Duodenal mucosa (tissue), 2 donors: ENCODE data around the gene SRGAP1.
"Not testable (repeated sequence)": the region's sequence is repeated elsewhere in the genome, so short reads cannot be mapped to it uniquely, and the experiment has no call there.

Experiments used
- H3K27ac ChIP-seq: one replicate; pipeline ENCODE4 v1.7.0; 2013; ENCODE audit warnings: low read depth, low read length
- H3K27me3 ChIP-seq, 2 donors: one replicate each; pipeline ENCODE4 v1.7.0; 2013; ENCODE audit warnings: low read length in 2 of 2, control low read depth in 1 of 2; ENCODE audit not compliant: insufficient read depth in 2 of 2, control insufficient read depth in 1 of 2
- H3K36me3 ChIP-seq, 2 donors: one replicate each; pipeline ENCODE4 v1.7.0; 2013; ENCODE audit warnings: low read length in 2 of 2, control low read depth in 1 of 2; ENCODE audit not compliant: insufficient read depth in 2 of 2, control insufficient read depth in 1 of 2
- H3K4me1 ChIP-seq, 2 donors: one replicate each; pipeline ENCODE4 v1.7.0; 2013; ENCODE audit warnings: low read length in 2 of 2, control low read depth in 1 of 2; ENCODE audit not compliant: insufficient read depth in 2 of 2, control insufficient read depth in 1 of 2
- H3K4me3 ChIP-seq, 2 donors: one replicate each; pipeline ENCODE4 v1.7.0; 2013; ENCODE audit warnings: low read length in 2 of 2, low read depth in 1 of 2
- H3K9ac ChIP-seq, 2 donors: one replicate each; pipeline ENCODE4 v1.7.0; 2013; ENCODE audit warnings: low read length in 2 of 2, low read depth in 1 of 2
- H3K9me3 ChIP-seq, 2 donors: one replicate each; pipeline ENCODE4 v1.7.0; 2013; ENCODE audit warnings: low read length in 2 of 2, control low read depth in 1 of 2; ENCODE audit not compliant: control insufficient read depth in 1 of 2

Gene SRGAP1

GRCh38 chr12:63836046-63836445 lies 8.5 kb upstream of the SRGAP1 start:
- no peak overlapping the region for H3K27ac ChIP-seq
- no peaks in the 10 kb centered on the region for H3K9me3 ChIP-seq
- H3K4me3 ChIP-seq: no peak overlapping the region
- no peak overlapping the region for H3K9ac ChIP-seq
- H3K4me1 ChIP-seq: no peaks in the 10 kb centered on the region
- H3K36me3 ChIP-seq: no peaks in the 10 kb centered on the region
- H3K27me3 ChIP-seq: no peaks in the 10 kb centered on the region

- H3K4me3 ChIP-seq: no peak overlapping the region
- no peaks in the 10 kb centered on the region for H3K27me3 ChIP-seq
- H3K9ac ChIP-seq: no peak overlapping the region
- no peaks in the 10 kb centered on the region for H3K36me3 ChIP-seq
- no peak overlapping the region for H3K27ac ChIP-seq
- H3K9me3 ChIP-seq: no peaks in the 10 kb centered on the region
- no peaks in the 10 kb centered on the region for H3K4me1 ChIP-seq
Observed at GRCh38 chr12:63836936-63837335, 7.6 kb upstream of the SRGAP1 start.

GRCh38 chr12:63838411-63838810 lies 6.1 kb upstream of the SRGAP1 start:
- H3K9ac ChIP-seq: no peak overlapping the region
- no peak overlapping the region for H3K27ac ChIP-seq
- no peaks in the 10 kb centered on the region for H3K27me3 ChIP-seq
- no peak overlapping the region for H3K4me3 ChIP-seq
- H3K4me1 ChIP-seq: no peaks in the 10 kb centered on the region
- no peaks in the 10 kb centered on the region for H3K36me3 ChIP-seq
- no peaks in the 10 kb centered on the region for H3K9me3 ChIP-seq

GRCh38 chr12:63841011-63841410 lies 3.5 kb upstream of the SRGAP1 start:
- Histone ChIP-seq H3K27ac (no peak overlapping the region), H3K36me3 (no peaks in the 10 kb centered on the region), H3K27me3 (no peaks in the 10 kb centered on the region), H3K9ac (no peak overlapping the region), H3K4me1 (peaks cover 3 to 5% of the 10 kb centered on the region in 2 donors), H3K9me3 (no peaks in the 10 kb centered on the region), H3K4me3 (no peak overlapping the region)

GRCh38 chr12:63841571-63841970 lies 2.9 kb upstream of the SRGAP1 start:
- H3K27ac ChIP-seq: no peak overlapping the region
- no peak overlapping the region for H3K9ac ChIP-seq
- H3K4me3 ChIP-seq: no peak overlapping the region
- no peaks in the 10 kb centered on the region for H3K27me3 ChIP-seq
- peaks cover 9 to 11% of the 10 kb centered on the region in 2 donors for H3K4me1 ChIP-seq
- no peaks in the 10 kb centered on the region for H3K36me3 ChIP-seq
- no peaks in the 10 kb centered on the region for H3K9me3 ChIP-seq

- not testable (repeated sequence) for H3K4me3 ChIP-seq, H3K9ac ChIP-seq, H3K36me3 ChIP-seq, H3K27ac ChIP-seq, H3K27me3 ChIP-seq, H3K9me3 ChIP-seq
- H3K4me1 ChIP-seq: peaks cover 12 to 15% of the 10 kb centered on the region in 2 donors
Observed at GRCh38 chr12:63842750-63843149, 1.8 kb upstream of the SRGAP1 start.

GRCh38 chr12:63843254-63843720 lies 1.2 kb upstream of the SRGAP1 start:
- H3K27ac ChIP-seq: peak overlapping the region; percentile 60
- H3K4me3 ChIP-seq: peak overlapping the region; percentile 85 to 97
- H3K27me3 ChIP-seq: no peaks in the 10 kb centered on the region
- H3K9ac ChIP-seq: peak overlapping the region in 1 of 2 donors; percentile 52
- H3K36me3 ChIP-seq: no peaks in the 10 kb centered on the region
- H3K4me1 ChIP-seq: peaks cover 12 to 15% of the 10 kb centered on the region in 2 donors
- H3K9me3 ChIP-seq: no peaks in the 10 kb centered on the region

GRCh38 chr12:63843721-63844390 lies 644 bp upstream of the SRGAP1 start:
- Histone ChIP-seq H3K9ac (peak overlapping the region; percentile 52 to 77), H3K36me3 (no peaks in the 10 kb centered on the region), H3K27me3 (no peaks in the 10 kb centered on the region), H3K9me3 (no peaks in the 10 kb centered on the region), H3K4me1 (peaks cover 12 to 16% of the 10 kb centered on the region in 2 donors), H3K4me3 (peak overlapping the region; percentile 85 to 97), H3K27ac (peak overlapping the region; percentile 60)

- H3K9me3 ChIP-seq: no peaks in the 10 kb centered on the region
- peaks cover 22 to 33% of the 10 kb centered on the region in 2 donors for H3K4me1 ChIP-seq
- H3K9ac ChIP-seq: peak overlapping the region; percentile 26 to 77
- H3K27me3 ChIP-seq: no peaks in the 10 kb centered on the region
- H3K4me3 ChIP-seq: peak overlapping the region; percentile 85 to 97
- peak overlapping the region; percentile 13 for H3K27ac ChIP-seq
- no peaks in the 10 kb centered on the region for H3K36me3 ChIP-seq
Observed at GRCh38 chr12:63845726-63846125, 1.2 kb downstream of the SRGAP1 start.

- H3K4me3 ChIP-seq: peak overlapping the region; percentile 85 to 97
- H3K9me3 ChIP-seq: no peaks in the 10 kb centered on the region
- no peaks in the 10 kb centered on the region for H3K27me3 ChIP-seq
- H3K4me1 ChIP-seq: peaks cover 22 to 33% of the 10 kb centered on the region in 2 donors
- H3K36me3 ChIP-seq: no peaks in the 10 kb centered on the region
- peak overlapping the region; percentile 26 to 77 for H3K9ac ChIP-seq
- H3K27ac ChIP-seq: no peak overlapping the region
Observed at GRCh38 chr12:63846238-63846967, 1.9 kb downstream of the SRGAP1 start.
